Activated B cell treated with CpG ODN at 0.5 μM for 24 hours (primary cell): ENCODE data around the gene PAK5. TPM values are rescaled to one million over a fixed set of nuclear protein-coding genes. Genes with fewer than 3 reads are reported as not detected.

Experiments used
- ATAC-seq: fragments of 200-7000 bp; cut with Tn5 transposase; one replicate; pipeline ENCODE4 v1.10.0; 2021; ENCODE audit warnings: low read depth, mild to moderate bottlenecking, moderate library complexity
- CTCF ChIA-PET: fragments of 350-600 bp; sonication (Branson Sonifier 250); formaldehyde crosslinking; loops from one replicate; lab custom pipeline; 2021; ENCODE audit warnings: antibody characterized with exemption; lab: Charles Lee
- POLR2A ChIA-PET: fragments of 350-600 bp; sonication (Branson Sonifier 250); formaldehyde crosslinking; loops from one replicate; lab custom pipeline; 2021; ENCODE audit warnings: antibody characterized with exemption; lab: Charles Lee
- DNase-seq: peaks from one replicate; pipeline ENCODE4 v3.0.0; 2022
- H3K27ac Mint-ChIP-seq: one replicate; pipeline ENCODE4 v1.8.0; 2020; ENCODE audit warnings: mixed read lengths
- H3K27me3 Mint-ChIP-seq: one replicate; pipeline ENCODE4 v1.8.0; 2021; ENCODE audit warnings: mixed read lengths
- H3K36me3 Mint-ChIP-seq: one replicate; pipeline ENCODE4 v1.8.0; 2021; ENCODE audit warnings: low read depth, mixed read lengths
- H3K4me1 Mint-ChIP-seq: one replicate; pipeline ENCODE4 v1.8.0; 2021; ENCODE audit warnings: mixed read lengths
- H3K4me3 Mint-ChIP-seq: one replicate; pipeline ENCODE4 v1.8.0; 2020; ENCODE audit warnings: mild to moderate bottlenecking, mixed read lengths
- H3K9me3 Mint-ChIP-seq: one replicate; pipeline ENCODE4 v1.8.0; 2020; ENCODE audit warnings: mixed read lengths
- CTCF ChIP-seq: fragments of 200-600 bp; IDR thresholded peaks from one replicate; pipeline ENCODE4 v1.8.0; 2022; ENCODE audit warnings: antibody characterized with exemption, mild to moderate bottlenecking
- intact Hi-C: fragments of 100-400 bp; cut with micrococcal nuclease; formaldehyde crosslinking; loops from one replicate; pipeline ENCODE4 v1.15.1; 2024
- total RNA-seq: library from RNA; stranded (reverse); gene quantifications from 2 replicates; pipeline ENCODE4 v1.2.3, GENCODE V29; 2022

The PAK5 gene
- total RNA-seq, 1 donor from 2014 or later, result not detected

GRCh38 chr20:9837634-9838033 lies 1.2 kb downstream of the PAK5 start:
- ChIA-PET CTCF (no interaction called here), POLR2A (no interaction called here)
- H3K9me3 Mint-ChIP-seq, result no peaks in the 10 kb centered on the region
- H3K36me3 Mint-ChIP-seq, result no peaks in the 10 kb centered on the region
- no peak overlapping the region for H3K27ac Mint-ChIP-seq
- H3K4me1 Mint-ChIP-seq, result no peaks in the 10 kb centered on the region
- intact Hi-C loops, result no loop called here
- DNase-seq (no peak), ATAC-seq (no peak)
- TF ChIP-seq CTCF, result no peak
- H3K27me3 Mint-ChIP-seq, result peaks cover 25% of the 10 kb centered on the region
- H3K4me3 Mint-ChIP-seq, result no peak overlapping the region

GRCh38 chr20:9835302-9835701 lies 3.6 kb downstream of the PAK5 start:
- CTCF ChIA-PET, result no interaction called here
- H3K4me1 Mint-ChIP-seq, result no peaks in the 10 kb centered on the region
- H3K36me3 Mint-ChIP-seq, result no peaks in the 10 kb centered on the region
- H3K4me3 Mint-ChIP-seq, result no peak overlapping the region
- intact Hi-C loops, result no loop called here
- H3K9me3 Mint-ChIP-seq, result no peaks in the 10 kb centered on the region
- POLR2A ChIA-PET, result no interaction called here
- H3K27ac Mint-ChIP-seq, result no peak overlapping the region
- no peak for TF ChIP-seq CTCF
- H3K27me3 Mint-ChIP-seq, result peaks cover 24% of the 10 kb centered on the region
- ATAC-seq (no peak), DNase-seq (no peak)

GRCh38 chr20:9831032-9831431 lies 7.8 kb downstream of the PAK5 start:
- H3K36me3 Mint-ChIP-seq, result no peaks in the 10 kb centered on the region
- ATAC-seq (no peak), DNase-seq (no peak)
- H3K27me3 Mint-ChIP-seq, result peaks cover under 1% of the 10 kb centered on the region
- ChIA-PET POLR2A (no interaction called here), CTCF (no interaction called here)
- intact Hi-C loops, result no loop called here
- no peak for TF ChIP-seq CTCF
- H3K27ac Mint-ChIP-seq, result no peak overlapping the region
- no peak overlapping the region for H3K4me3 Mint-ChIP-seq
- H3K9me3 Mint-ChIP-seq, result no peaks in the 10 kb centered on the region
- H3K4me1 Mint-ChIP-seq, result no peaks in the 10 kb centered on the region

GRCh38 chr20:9829835-9830234 lies 9.0 kb downstream of the PAK5 start:
- ATAC-seq, result no peak
- intact Hi-C loops, result no loop called here
- no peak for TF ChIP-seq CTCF
- no peak for DNase-seq
- Mint-ChIP-seq H3K36me3 (no peaks in the 10 kb centered on the region), H3K27me3 (no peaks in the 10 kb centered on the region), H3K27ac (no peak overlapping the region), H3K9me3 (no peaks in the 10 kb centered on the region), H3K4me1 (no peaks in the 10 kb centered on the region), H3K4me3 (no peak overlapping the region)
- POLR2A ChIA-PET, result no interaction called here
- CTCF ChIA-PET, result no interaction called here

- H3K4me3 Mint-ChIP-seq, result no peak overlapping the region
- H3K27me3 Mint-ChIP-seq, result no peaks in the 10 kb centered on the region
- H3K9me3 Mint-ChIP-seq, result no peaks in the 10 kb centered on the region
- intact Hi-C loops, result no loop called here
- H3K4me1 Mint-ChIP-seq, result no peaks in the 10 kb centered on the region
- no peaks in the 10 kb centered on the region for H3K36me3 Mint-ChIP-seq
- DNase-seq, result no peak
- CTCF ChIA-PET, result no interaction called here
- no peak overlapping the region for H3K27ac Mint-ChIP-seq
- POLR2A ChIA-PET, result no interaction called here
- ATAC-seq, result no peak
- TF ChIP-seq CTCF, result no peak
Observed at GRCh38 chr20:9817654-9818053, 21.2 kb downstream of the PAK5 start.
